Activated naive CD8-positive, alpha-beta T cell treated with anti-CD3 and anti-CD28 coated beads, Interleukin-2, amount 50 U/mL, for 16 hours (primary cell): ENCODE measurements around the gene ELAC2.
"Not testable (repeated sequence)": the region's sequence is repeated elsewhere in the genome, so short reads cannot be mapped to it uniquely, and the experiment has no call there.

Source experiments
- DNase-seq: peaks from one replicate; pipeline ENCODE4 v3.0.0-alpha.2; 2020; ENCODE audit warnings: low read depth, low spot score

The ELAC2 gene

DNA sequence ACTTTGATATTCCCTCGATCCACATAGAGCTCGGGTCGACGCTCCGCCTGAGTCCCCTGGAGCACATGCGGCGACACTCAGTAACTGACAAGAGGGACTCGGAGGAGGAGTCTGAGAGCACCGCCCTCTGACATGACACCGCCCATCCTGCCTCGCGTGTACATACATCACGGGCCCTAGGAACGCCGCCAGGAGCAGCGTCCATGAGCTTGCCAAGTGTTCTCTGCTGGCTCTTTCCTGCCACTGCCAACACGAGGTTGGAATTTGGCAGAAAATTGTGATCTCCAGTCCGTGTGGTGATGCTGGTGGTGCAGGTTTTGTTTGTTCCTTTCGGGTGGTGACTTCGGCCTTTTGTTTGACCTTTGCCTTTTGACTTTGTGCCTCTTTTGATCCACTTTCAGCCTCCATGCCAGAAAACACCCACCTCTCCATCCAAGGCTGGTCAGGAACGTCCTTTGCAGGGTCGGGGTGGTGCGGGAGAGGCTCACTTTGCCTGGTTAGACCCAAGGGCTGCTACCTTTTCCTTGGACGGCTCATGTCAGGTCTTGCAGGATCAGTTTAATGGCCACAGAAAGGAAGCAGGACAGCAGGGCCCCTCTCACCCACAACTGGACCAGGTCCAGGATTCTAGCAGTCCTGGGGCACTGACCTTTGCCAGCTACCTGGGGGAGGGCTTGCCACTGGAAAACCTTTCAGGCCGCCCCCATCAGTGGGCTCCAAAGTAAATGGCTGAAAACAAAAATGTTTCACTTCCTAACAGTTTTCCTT, 27.6 kb downstream of the ELAC2 start:
- DNase-seq, result no peak

DNA sequence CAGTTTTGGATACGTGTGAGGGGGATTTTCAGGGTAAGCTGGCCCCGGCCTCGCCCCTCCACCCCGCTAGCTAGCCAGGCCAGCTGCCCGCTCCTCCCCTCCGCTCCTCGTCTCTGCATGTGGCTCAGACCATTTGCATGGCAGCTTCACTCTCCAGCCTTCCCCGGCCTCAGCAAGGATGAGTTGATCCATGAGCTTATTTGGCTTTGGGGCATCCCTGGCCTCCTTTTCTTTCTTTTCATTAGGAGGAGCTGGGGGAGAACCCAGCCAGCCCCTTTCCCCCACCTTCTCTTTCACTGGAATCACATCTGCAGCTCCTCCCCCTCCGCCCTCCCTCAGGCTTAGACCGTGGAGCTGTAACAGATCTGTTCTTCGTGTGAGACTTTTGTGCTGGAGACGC, 30.7 kb downstream of the ELAC2 start:
- no peak for DNase-seq

DNA sequence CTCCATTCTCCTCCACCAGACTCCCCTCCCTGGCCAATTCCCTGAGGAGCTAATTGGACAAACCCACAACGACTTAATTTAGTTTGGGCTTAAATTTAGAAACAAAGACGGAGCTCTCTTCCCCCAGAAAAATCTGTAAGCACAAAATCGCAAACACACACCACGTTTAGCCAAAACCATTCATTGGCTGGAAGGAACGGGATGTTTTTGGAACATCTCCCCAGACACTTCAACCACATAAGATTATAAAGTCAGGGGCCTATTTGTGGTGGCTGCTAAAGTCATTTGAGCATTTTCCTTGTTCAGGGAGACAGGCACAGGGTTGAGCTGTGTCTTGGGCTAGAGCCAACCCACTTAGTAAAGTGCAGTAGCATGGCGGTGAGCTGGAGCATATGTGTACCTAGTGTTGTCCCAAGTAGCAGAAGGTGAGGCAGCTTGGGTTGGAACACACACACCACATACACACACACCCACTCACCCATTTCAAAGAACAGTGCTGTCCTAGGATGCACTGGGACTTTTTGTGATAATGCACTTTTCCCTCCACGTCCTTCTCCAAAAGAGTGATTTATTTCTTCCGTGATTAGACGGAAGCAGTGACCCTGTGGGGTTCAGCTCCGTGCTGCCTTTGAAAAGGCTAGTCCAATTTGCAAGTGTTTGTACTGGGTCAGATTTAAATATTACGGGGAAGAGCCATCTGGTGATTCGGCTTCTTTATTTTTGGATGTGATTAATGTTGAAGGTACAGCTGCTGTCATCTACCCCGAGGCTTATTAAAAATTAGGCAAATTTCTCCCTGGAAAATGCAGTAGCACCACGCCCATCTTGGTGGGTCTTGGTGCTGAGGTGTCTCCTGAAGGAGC, 32.2 kb downstream of the ELAC2 start:
- no peak for DNase-seq

DNA sequence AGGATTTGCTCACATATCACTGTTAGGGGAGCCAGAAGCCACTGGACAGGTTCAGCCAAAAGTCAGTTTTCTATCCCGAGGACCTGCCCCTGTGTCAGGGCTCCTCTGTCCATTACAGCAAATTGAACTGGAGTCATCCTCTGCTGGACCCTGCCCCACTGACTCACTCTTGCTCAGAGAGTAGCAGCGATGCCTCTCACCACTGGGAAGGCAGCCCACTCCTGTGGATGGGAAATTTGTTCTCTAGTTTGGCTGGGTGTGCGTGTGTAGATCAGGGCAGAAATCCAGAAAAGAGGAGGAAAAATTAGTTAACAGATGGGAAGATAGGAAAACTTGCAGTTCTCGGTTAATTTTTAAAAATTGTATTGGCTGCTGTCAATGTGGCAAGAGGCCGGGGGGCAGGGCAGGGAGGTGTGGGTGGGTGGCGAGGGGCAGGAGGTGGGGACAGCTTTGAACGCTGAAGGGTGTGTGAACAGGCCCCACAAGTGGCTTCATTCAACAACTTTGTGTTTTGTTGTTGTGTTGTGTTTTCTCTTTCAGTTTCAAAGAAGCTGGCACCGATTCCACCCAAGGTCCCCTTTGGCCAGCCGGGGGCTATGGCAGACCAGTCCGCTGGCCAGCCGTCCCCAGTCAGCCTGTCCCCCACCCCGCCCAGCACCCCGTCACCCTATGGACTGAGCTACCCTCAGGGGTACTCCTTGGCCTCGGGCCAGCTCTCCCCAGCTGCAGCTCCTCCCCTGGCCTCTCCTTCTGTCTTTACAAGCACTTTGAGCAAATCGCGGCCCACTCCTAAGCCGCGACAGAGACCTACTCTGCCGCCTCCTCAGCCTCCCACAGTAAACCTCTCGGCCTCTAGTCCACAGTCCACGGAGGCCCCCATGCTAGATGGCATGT, 33.6 kb downstream of the ELAC2 start:
- DNase-seq, result no peak

DNA sequence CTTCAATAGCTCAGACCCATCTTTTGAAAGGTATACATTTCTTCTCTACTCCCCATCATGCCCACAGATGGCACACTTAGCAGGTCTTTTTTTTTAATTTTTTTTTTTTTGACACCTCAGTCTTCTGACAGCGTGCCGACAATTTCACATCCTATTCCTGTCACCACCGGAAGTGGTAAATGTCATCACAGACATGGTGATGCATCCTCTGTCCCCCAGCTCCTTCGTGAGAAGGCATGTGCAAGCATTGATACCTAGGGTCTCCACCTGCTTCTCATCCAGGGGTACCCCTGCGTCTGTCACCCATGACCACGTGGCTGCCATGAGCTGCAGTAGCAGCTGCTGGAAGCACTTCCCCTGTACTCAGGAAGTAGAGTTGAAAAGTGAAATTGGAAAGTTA, 35.6 kb downstream of the ELAC2 start:
- DNase-seq, result no peak

DNA sequence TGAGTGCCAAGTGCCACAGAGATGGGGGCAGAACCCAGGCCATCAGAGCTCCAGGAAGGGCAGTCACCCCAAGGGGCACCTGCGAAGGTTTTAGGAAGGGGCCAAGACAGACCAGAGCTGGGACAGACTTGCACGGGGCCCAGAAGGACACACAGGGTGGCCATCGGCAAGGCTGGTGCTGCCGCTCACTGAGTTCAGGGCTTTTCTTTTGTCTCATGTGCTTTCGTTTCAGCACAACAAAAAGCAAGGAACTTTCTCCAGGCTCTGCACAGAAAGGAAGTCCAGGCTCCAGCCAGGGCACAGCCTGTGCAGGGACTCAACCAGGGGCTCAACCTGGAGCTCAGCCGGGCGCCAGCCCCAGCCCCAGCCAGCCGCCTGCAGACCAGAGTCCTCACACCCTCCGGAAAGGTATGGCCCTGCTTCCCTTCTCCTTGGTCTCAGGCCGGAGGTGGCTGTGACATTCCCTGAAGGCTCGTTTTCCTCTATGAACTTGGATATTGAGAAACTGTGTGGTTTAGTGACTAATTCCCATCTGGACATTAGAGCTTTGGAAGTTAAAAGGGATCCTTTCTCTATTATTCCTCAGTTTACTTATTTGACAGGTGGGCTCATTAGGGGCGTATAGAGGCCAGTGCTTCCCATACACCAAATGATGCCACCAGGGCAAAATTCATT, 37.9 kb downstream of the ELAC2 start:
- DNase-seq, result no peak

DNA sequence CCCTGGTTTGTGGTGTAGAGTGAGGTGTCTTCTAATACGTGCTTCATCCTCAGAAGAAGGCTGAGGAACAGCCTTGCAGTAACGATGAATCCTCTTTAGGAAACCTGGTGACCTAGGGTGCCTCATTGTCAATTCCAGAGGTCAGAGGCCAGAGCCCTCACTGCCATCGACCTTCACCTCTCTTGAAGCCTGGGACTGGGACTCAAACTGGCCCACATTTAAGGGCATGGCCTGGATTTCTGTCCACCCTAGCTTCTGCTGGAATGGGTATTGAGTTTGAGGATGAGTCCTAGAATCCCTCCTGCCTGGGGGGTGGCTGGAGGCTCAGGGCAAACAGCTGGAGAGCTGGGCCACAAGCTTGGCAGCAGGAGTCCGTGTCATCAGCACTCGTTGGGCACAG, 38.6 kb downstream of the ELAC2 start:
- DNase-seq, result no peak

DNA sequence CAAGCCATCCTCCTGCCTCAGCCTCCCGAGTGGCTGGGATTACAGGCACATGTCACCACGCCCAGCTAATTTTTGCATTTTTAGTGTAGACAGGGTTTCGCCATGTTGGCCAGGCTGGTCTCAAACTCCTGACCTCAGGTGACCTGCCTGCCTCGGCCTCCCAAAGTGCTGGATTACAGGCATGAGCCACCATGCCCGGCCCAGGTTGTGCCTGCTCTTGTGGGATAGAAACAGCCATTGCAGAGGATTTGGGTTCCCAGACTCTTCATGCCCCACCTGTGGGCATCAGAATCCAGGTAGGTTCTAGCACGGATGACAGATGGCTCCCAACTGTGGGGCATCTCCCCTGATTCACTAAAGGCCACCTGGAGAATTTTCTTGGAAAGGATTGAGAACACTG, 39.0 kb downstream of the ELAC2 start:
- DNase-seq, result not testable (repeated sequence)

DNA sequence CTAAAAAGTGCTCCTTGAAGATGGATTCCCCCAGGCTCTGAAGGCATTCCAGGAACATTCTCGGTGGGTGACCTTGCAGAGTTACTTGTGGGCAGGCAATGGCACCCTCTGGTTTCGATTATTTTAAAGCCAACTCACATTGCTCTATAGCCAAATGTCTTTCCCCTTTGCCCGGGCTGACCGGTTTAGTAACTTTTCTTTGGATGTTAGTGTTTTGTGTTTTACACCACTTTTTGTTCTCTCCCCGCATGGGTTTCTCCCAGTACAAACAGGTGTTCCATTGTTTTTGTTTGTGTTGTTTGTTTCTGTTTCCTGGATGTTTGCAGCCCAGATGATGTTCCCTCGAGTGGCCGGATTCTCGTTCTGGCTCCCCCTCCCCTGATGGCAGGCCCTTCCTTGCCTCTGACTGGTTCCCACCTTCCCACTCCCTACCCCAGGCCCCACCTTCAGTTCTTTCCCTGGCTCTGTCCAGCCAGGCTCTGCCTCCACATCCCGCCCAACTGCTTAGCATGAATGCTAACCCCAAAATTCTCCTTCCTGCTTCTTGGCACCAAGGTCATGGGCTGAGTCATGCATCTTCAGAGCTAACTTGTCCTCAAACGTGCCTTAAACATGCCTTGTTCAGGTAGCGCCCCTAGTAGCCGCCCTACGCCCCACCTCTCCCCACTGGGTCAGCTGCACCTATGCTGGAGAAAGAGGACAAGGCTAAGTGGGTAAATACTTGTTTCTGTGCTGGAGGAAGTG, 40.6 kb downstream of the ELAC2 start:
- no peak for DNase-seq

DNA sequence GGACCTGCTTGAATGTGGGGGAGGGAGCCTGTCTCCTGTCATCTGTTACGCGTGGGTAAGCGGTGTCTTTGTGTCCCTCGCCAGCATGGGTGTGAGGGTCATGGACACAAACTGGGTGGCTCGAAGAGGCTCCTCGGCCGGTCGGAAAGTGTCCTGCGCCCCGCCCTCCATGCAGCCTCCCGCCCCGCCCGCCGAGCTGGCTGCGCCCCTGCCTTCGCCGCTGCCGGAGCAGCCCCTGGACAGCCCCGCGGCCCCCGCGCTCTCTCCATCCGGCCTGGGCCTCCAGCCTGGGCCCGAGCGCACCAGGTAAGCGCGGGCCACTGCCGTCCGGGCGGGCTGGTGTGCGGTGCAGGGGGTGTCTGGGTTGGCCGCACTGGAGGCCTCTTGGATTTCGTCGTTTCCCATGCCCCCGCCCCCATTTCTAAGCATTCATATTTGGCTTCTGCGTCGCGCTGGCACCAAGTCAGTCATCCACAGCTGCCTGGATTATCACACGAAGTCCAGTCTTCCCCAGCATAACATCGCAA, 43.8 kb downstream of the ELAC2 start:
- no peak for DNase-seq

DNA sequence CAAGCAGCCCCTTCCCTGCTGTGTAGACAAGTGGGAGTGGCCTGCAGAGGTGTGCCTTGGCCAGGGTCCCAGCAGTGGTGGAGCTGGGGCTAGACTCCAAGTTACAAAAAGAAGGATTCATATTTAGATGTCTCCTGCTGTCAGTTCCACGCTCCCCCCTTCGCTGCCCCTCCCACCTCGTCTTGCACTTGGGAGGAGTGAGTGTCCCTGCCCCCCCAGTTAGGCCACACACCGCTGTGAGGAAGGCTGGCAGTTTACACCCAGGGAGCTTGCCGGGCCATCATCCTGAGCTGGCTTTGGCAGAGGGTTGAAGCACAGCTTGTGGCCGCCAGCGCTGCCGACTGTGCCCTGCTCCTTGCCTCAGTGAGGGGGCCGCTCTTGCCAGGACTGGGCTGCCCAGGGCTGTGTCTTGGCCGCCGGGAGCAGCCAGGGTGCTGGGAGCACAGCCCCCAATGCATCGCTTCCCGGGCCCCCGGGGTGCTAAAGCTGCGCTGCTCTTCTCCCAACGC, 44.3 kb downstream of the ELAC2 start:
- no peak for DNase-seq

DNA sequence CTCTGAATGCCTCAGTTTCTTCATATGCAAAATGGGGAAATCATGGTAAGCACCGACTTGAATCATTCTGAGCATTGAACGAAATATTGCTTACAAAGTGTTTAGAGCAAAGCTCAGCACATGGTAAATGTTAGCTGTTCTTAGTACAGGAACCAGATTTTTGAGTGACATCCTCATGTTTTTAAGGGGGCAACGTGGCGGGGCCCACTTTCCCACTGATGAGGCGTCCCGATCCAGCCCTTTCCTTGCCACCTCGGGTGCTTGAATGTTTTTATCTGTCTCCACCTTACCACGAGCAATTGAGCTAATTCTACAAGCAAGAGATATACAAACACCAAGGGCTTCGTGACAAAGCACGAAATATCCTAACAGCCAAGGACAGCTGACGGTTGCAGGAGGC, 49.9 kb downstream of the ELAC2 start:
- DNase-seq, result no peak

DNA sequence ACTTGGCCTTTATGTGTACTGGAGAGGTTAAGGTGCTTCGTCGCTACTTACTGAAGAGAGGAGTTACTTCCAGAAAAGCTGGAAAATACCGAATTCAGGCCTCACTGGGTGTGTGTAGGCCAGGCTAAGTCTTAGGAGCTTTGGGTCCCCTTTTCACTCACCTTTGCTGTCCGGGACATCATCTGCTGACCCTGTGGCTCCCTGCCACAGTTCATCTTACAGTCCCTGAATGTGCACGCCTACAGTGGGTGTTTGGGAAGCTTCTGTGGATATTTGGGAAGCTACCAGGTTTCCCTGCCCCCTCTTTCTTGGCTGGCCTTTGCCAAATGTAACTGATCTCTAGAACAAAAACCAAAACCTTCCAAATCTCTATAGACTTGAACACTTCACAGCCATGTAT, 51.4 kb downstream of the ELAC2 start:
- no peak for DNase-seq

DNA sequence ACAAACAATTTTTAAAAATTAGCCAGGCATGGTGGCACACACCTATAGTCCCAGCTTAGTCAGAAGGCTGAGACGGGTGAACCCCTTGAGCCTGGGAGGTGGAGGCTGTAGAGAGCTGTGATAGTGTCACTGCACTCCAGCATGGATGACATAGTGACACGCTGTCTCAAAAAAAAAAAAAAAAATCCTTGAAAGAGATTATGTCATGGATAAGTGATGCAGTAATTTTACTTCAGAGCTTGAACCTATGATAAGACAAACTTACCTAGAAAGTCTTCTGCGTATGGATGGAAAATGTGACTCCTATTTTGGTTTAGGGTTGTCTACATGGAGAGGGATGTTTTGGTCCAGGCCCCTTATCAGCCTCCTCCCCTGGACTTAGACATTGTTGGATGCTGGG, 51.8 kb downstream of the ELAC2 start:
- DNase-seq, result no peak

DNA sequence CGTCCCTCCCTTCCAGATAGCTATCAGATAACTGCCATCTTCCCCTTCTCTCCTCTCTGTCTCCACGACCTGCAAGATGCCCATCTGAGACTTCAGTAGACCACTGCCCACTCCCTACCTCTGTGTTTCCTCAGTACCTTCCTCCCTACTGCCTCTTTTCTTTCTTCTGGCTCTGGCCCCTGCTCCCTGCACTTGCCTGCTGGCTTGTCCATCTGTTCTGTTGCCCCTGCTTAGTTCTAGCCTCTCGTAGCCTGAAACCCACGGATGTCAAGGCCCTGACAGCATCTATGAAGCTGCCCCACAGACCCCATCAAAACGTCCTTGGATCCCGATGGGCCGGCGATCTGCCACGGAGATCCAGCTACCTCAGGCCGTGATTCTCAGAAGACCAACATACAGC, 53.0 kb downstream of the ELAC2 start:
- no peak for DNase-seq

DNA sequence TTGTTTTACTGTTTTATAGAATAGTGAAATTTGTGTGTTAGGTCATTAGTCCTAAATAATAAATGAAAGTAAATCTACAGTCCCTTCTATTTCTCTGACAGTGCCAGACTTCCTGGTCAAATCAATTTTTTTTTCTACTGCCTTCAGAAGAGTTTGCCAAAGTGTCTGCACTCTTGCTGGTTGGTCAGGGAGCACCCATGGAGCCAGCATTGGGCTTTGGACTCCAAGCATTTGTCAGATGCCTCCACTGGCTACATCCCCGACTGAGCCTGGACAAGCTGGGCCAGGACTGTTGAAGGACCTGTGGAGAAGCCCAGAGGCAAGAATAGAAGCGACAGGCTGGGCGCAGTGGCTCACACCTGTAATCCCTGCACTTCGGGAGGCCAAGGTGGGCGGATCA, 53.7 kb downstream of the ELAC2 start:
- no peak for DNase-seq

DNA sequence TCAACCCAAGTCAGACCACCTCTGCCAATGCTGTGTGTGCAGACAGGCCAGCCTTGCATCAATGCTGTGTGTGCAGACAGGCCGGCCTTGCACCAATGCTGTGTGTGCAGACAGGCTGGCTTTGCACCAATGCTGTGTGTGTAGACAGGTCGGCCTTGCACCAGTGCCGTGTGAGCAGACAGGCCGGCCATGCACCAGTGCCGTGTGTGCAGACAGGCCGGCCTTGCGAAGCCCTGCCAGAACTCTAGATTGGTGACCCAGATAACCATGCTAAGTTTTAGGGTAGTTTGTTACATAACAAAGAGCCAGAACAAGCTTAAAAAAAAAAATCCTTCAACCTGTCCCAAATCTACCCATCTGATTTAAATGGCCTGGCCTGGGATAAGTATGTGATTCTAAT, 54.3 kb downstream of the ELAC2 start:
- no peak for DNase-seq

DNA sequence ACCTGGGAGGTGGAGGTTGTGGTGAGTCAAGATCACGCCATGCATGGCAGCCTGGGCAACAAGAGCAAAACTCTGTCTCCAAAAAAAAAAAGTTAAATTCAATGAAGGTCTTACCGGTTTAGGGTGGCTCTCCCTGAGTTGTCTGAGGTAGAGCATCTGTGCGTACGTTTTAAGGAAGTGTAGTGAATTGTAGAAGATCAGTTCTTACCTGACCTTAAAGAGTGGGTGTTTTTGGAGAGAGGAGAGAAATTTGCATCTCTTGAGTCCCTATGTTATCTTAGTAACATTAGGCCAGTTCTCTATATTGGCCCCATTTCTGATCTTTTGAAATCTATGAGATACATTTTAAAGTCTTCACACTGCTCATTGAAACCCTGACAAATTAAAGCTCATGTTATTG, 56.2 kb downstream of the ELAC2 start:
- DNase-seq, result no peak

DNA sequence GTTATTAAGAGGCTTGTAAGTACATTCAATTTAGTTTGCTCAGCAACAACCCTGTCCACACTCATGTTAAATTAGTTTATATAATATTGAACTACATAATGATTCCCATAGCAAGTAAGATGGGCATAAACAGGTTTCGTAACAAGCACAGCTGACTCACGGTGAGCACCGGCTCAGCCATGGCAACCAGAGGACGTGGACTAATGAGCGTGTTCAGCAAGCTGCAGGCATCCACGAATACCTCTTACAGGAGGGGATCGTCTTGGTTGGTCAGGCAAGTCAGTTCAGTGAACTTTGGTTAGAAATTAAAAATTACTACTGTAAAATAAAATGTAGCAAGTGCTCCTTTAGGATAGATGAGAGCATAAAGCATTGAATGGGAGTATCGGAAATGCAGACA, 58.4 kb downstream of the ELAC2 start:
- no peak for DNase-seq

DNA sequence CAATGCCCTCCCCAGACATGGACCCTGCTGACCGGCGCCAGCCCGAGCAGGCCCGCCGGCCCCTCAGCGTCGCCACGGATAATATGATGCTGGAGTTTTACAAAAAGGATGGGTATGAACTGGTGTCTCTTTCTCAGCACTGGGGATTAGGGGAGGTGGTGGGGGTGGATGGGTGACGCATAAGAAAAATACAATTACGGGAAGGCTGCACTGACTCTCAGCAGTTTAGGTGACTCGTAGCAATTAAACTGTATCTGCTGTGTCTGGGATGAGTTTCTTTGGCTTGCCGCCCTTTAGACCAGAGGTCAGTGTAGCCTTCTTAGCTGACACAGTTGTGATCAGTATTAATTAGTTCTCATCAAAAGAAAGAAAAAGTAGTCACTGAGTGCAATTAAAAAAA, 59.0 kb downstream of the ELAC2 start:
- no peak for DNase-seq
